Spinal cord (tissue), 10 donors: Measurements from ENCODE around the gene OR52W1. TPM values are rescaled to one million over a fixed set of nuclear protein-coding genes. Genes with fewer than 3 reads are reported as not detected.

Source experiments
- DNase-seq, 6 donors: peaks; one replicate each; pipeline versions ENCODE4 v3.0.0 to v3.0.0-alpha.2; 2013 to 2015; ENCODE audit warnings: low spot score in 6 of 6, low read depth in 4 of 6
- H3K27ac ChIP-seq: one replicate; pipeline ENCODE4 v1.5.1; 2013; ENCODE audit warnings: low read depth, low read length, control low read depth
- H3K27me3 ChIP-seq: one replicate; pipeline ENCODE4 v1.6.1; 2013; ENCODE audit warnings: low read length; ENCODE audit not compliant: control insufficient read depth, insufficient read depth
- H3K36me3 ChIP-seq: one replicate; pipeline ENCODE4 v1.6.1; 2013; ENCODE audit warnings: low read length; ENCODE audit not compliant: control insufficient read depth, insufficient read depth
- H3K4me1 ChIP-seq: one replicate; pipeline ENCODE4 v1.6.1; 2013; ENCODE audit warnings: low read length; ENCODE audit not compliant: control insufficient read depth, insufficient read depth
- H3K4me3 ChIP-seq: one replicate; pipeline ENCODE4 v1.5.1; 2013; ENCODE audit warnings: low read depth, low read length, control low read depth
- H3K9me3 ChIP-seq: one replicate; pipeline ENCODE4 v1.6.1; 2013; ENCODE audit warnings: low read length; ENCODE audit not compliant: control insufficient read depth, insufficient read depth
- WGBS: methylation state at CpG from one replicate; pipeline ENCODE4 v1.1.5; 2013; ENCODE audit warnings: missing lambda C conversion rate; ENCODE audit not compliant: insufficient coverage; 5-methylcytosine and 5-hydroxymethylcytosine counted together
- polyA plus RNA-seq, 2 donors: library from polyadenylated mRNA; unstranded; fragments of 120-200 nt; gene quantifications; one replicate each; pipeline ENCODE4 v1.2.1, GENCODE V29; 2013; ENCODE audit not compliant: insufficient read length in 2 of 2
- total RNA-seq, 2 donors: library from RNA; depleted of rRNA in 1 of 2; stranded (reverse); fragments of 120-200 nt in 1 of 2; fragments of >200 nt in 1 of 2; gene quantifications; one replicate each; pipeline versions ENCODE4 v1.2.3 to v1.2.4, GENCODE V29; 2013 to 2014
- donor health status: healthy.

The OR52W1 gene
- total and polyA plus RNA-seq, 4 donors, result 0.24 TPM; not detected in 2

DNA sequence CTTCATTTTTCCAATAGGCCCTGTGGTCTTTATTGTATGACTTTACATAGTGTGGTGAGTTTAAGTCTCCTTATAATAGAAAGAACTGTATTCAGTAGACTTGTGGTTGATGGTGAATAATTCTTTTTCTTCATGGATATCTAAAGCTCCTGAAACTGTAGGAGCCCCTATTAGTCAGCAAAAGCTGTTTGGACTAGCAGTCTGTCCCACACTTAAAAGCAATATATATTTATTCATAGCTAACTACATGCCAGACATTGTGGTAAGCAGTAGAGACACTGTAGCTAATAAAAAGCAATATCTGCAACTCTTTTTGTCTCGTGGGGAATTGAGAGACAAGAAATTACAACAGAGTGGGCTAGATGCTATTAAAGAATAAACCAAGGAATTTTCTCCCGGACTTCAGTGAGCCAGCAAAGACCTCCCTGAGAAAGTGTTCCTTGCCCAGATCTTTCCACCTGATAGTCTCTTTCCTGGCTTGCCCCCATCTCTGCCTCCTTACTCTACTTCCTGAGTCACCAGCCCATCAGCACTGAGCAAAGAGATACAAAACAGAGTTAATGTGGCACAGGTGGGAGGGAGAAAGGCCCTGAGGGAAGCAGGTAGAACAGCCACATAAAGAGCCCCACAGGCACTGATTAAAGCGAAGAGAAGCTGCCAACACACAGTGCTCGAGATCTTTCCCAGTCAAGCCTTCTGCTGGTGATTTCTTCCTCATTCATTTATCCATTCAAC is 1.4 kb upstream of the OR52W1 start:
- no peaks in the 10 kb centered on the region for H3K36me3 ChIP-seq
- 83% methylated on average over 3 of the region's 4 CpGs for WGBS
- H3K4me1 ChIP-seq, result no peaks in the 10 kb centered on the region
- H3K4me3 ChIP-seq, result no peak overlapping the region
- H3K27me3 ChIP-seq, result no peaks in the 10 kb centered on the region
- no peaks in the 10 kb centered on the region for H3K9me3 ChIP-seq
- H3K27ac ChIP-seq, result no peak overlapping the region
- DNase-seq, result no peak

- Histone ChIP-seq H3K4me1 (no peaks in the 10 kb centered on the region), H3K36me3 (peaks cover 5% of the 10 kb centered on the region), H3K9me3 (no peaks in the 10 kb centered on the region), H3K27ac (no peak overlapping the region), H3K27me3 (no peaks in the 10 kb centered on the region), H3K4me3 (no peak overlapping the region)
- 81% methylated on average over 3 of the region's 4 CpGs for WGBS
- DNase-seq, result no peak
Measured at GRCh38 chr11:6200975-6201374, 2.0 kb downstream of the OR52W1 start.

- Histone ChIP-seq H3K4me3 (no peak overlapping the region), H3K36me3 (peaks cover 5% of the 10 kb centered on the region), H3K27me3 (no peaks in the 10 kb centered on the region), H3K4me1 (no peaks in the 10 kb centered on the region), H3K9me3 (no peaks in the 10 kb centered on the region), H3K27ac (no peak overlapping the region)
- DNase-seq, result no peak
- 100% methylated on average over 1 of the region's 2 CpGs for WGBS
Measured at GRCh38 chr11:6201481-6201880, 2.5 kb downstream of the OR52W1 start.

DNA sequence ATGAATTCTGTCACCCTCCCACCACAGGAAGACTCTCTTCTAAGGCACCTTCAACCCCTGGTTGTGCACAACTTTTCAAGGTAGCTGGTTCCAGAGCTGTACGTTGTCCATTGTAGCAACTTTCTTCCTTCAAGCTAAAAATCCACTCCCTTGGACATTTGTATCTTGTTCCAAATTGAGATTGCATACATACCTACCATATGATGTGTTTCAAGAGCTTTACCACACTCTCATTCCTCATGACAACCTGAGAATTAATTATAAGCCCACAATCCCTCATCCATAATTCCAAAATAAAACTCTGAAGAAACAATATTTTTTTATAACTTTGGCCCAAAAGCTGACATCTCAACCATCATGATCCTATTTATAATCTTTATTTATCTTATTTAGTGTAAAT is 3.0 kb downstream of the OR52W1 start:
- Histone ChIP-seq H3K9me3 (no peaks in the 10 kb centered on the region), H3K27ac (no peak overlapping the region), H3K36me3 (peaks cover 5% of the 10 kb centered on the region), H3K4me1 (no peaks in the 10 kb centered on the region), H3K4me3 (no peak overlapping the region), H3K27me3 (no peaks in the 10 kb centered on the region)
- 88% methylated on average over 1 of the region's 1 CpG for WGBS
- no peak for DNase-seq

DNA sequence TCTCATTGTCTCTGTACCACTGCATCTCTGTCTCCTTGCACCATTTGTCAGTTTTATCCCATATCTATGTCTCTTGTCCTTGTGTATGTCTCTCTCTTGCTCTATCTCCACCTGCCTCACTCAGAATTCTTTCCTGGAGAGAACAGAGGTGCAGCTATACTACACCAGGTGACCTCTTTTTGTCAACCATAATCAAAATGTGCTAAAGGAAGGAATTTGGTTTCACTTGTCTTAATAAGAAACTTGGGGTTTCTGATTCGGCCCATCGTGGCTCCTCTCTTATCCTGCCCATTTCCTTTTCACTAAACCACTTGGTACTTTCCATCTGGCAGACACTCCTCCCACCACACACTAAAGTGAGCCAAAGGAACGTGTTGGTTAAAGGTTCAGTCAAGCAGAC is 4.3 kb downstream of the OR52W1 start:
- Histone ChIP-seq H3K27me3 (no peaks in the 10 kb centered on the region), H3K9me3 (no peaks in the 10 kb centered on the region), H3K36me3 (peaks cover 10% of the 10 kb centered on the region), H3K4me3 (no peak overlapping the region), H3K4me1 (no peaks in the 10 kb centered on the region), H3K27ac (no peak overlapping the region)
- no CpG with 5 or more reads among the region's 3 CpGs for WGBS
- no peak for DNase-seq

DNA sequence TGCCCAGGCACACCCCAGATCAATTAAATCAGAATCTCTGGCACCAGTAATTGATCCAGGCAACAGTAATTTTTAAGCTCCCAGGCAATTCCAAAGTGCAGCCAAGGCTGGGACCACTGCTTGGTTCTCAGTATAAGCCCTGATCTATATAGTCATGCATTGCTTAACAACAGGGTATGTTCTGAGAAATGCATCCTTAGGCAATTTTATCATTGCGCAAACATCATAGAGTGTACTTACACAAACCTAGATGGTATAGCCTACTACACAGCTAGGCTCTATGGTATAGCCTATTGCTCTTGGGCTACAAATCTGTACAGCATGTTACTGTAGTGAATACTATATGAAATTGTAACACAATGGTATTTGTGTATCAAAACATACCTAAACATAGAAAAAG is 5.7 kb downstream of the OR52W1 start:
- Histone ChIP-seq H3K4me3 (no peak overlapping the region), H3K27ac (no peak overlapping the region), H3K9me3 (no peaks in the 10 kb centered on the region), H3K4me1 (no peaks in the 10 kb centered on the region), H3K36me3 (peaks cover 19% of the 10 kb centered on the region), H3K27me3 (no peaks in the 10 kb centered on the region)
- WGBS, result no CpG with 5 or more reads among the region's 1 CpG
- DNase-seq, result no peak

DNA sequence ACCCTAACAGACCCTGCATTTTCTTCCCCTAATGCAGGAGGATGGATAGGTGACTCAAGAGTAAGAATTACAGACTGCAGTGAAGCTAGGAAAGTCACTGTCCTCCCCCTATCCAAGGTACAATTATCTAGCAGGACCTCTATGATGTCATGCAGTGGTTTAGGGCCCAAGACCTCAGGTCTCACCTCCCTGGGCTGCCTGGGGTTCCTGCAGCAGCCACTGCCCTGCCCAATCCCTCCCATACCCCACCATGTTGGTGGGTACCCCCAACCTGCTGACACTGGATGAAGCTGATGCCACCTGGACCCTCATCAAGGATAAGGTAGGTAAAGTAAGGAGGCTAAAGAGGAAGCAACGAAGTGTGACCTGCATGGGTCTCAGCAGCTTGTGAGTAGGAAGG is 6.3 kb downstream of the OR52W1 start, which contains the start of gene C11orf42:
Gene C11orf42, plus strand, starts transcription at position 192 of the 400 bp plus-strand sequence. Its CDS starts 59 bp downstream, at position 251.
- no peak for DNase-seq
- WGBS, result no CpG with 5 or more reads among the region's 1 CpG
- Histone ChIP-seq H3K27me3 (no peaks in the 10 kb centered on the region), H3K4me3 (no peak within 1 kb of the TSS), H3K27ac (no peak within 1 kb of the TSS), H3K4me1 (no peaks in the 10 kb centered on the region), H3K9me3 (no peaks in the 10 kb centered on the region), H3K36me3 (peaks cover 25% of the 10 kb centered on the region)

- Histone ChIP-seq H3K9me3 (no peaks in the 10 kb centered on the region), H3K36me3 (peaks cover 38% of the 10 kb centered on the region), H3K4me3 (no peak overlapping the region), H3K27me3 (no peaks in the 10 kb centered on the region), H3K4me1 (no peaks in the 10 kb centered on the region), H3K27ac (no peak overlapping the region)
- no peak for DNase-seq
- WGBS, result 80% methylated on average over 2 of the region's 3 CpGs
Measured at GRCh38 chr11:6206456-6207180, 7.6 kb downstream of the OR52W1 start.

DNA sequence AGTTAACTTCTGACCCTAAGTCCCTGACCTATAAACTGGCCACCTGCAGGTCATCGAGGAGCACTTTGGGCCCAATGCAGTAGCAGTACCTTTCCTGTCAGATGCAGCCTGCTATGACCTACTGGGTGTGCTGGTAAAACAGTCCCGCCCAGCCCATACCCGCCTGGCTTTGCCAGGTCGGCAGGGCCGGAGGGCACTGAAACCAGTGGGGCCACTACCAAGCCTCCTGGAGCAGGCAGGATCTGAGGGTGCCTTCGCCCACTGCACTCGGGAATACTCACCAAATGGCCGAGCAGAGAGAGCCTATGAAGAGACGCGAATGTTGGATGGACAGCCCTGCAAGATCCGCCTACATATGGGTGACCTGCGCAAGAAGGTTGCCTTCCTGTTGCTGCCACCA is 10.8 kb downstream of the OR52W1 start:
- no peaks in the 10 kb centered on the region for H3K4me1 ChIP-seq
- peaks cover 63% of the 10 kb centered on the region for H3K36me3 ChIP-seq
- 96% methylated on average over 12 of the region's 12 CpGs for WGBS
- H3K27ac ChIP-seq, result no peak overlapping the region
- no peaks in the 10 kb centered on the region for H3K27me3 ChIP-seq
- no peak overlapping the region for H3K4me3 ChIP-seq
- DNase-seq, result no peak
- H3K9me3 ChIP-seq, result no peaks in the 10 kb centered on the region
